ENCODE measurements around the gene CCNY.

GRCh38 chr10:35545079-35545657 is 208.9 kb downstream of the CCNY start:
- TF ChIP-seq POLR2A (IDR thresholded peaks at IDR 0.05; ENCODE audit: low read length), result no peak
- no peak for TF ChIP-seq SREBF2 (IDR thresholded peaks at IDR 0.05)
- no peak for TF ChIP-seq ZNF302 (CRISPR knock-in tag; IDR thresholded peaks at IDR 0.05)
- no peak for TF ChIP-seq ELK1 (IDR thresholded peaks at IDR 0.05; ENCODE audit: low read depth, low read length)
- TF ChIP-seq CTCF (IDR thresholded peaks at IDR 0.05), result no peak
- TF ChIP-seq RFX5 (IDR thresholded peaks at IDR 0.05), result no peak
- TF ChIP-seq RAD21 (conservative IDR thresholded peaks at IDR 0.05 in 1 of 2, IDR thresholded peaks at IDR 0.05 in 1 of 2), result no peak
- no peak for TF ChIP-seq PHF8 (IDR thresholded peaks at IDR 0.05; ENCODE audit: borderline replicate concordance, low read depth)
- TF ChIP-seq REST (IDR thresholded peaks at IDR 0.05), result no peak
- TF ChIP-seq ESRRA (IDR thresholded peaks at IDR 0.05; ENCODE audit: borderline replicate concordance, low read length), result no peak
- no peak for TF ChIP-seq E2F6 (IDR thresholded peaks at IDR 0.05; ENCODE audit: borderline replicate concordance, low read depth)
- TF ChIP-seq USF2 (IDR thresholded peaks at IDR 0.05), result no peak
- TF ChIP-seq HES2 (IDR thresholded peaks at IDR 0.05), result no peak
- no peak for TF ChIP-seq NFE2L2 (conservative IDR thresholded peaks at IDR 0.05; ENCODE audit: low read length)
